SK-N-SH (cell line): Measurements from ENCODE around the gene HSPA4.

ENCODE experiments used
- FOXM1 ChIP-seq: IDR thresholded peaks from 2 replicates; pipeline ENCODE4 v1.4.0; 2012; ENCODE audit warnings: low read depth, mild to moderate bottlenecking
- YY1 ChIP-seq: IDR thresholded peaks from 2 replicates; pipeline ENCODE4 v1.4.0; 2012; ENCODE audit warnings: low read depth, mild to moderate bottlenecking

DNA sequence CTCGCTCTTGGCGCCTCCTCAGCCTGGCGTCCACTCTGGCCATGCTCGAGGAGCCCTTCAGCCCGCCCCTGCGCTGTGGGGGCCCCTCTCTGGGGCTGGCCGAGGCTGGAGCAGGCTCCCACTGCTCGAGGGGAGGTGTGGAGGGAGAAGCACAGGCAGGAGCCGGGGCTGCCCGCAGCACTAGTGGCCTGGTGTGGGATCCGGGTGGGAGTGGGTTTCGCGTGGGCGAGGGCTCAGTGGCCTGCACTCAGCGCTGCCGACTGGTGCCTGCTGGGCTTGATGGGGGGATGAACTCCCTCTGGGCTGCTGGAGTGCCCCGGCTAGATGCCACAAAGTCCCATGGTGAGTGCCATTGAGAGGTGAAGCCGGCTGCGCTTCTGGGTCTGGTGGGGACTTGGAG lies 4.4 kb upstream of the HSPA4 start:
- TF ChIP-seq FOXM1 (no peak), YY1 (no peak)
